H1 (cell line): ENCODE results near the gene PMS2. TPM values are rescaled to one million over a fixed set of nuclear protein-coding genes. Genes with fewer than 3 reads are reported as not detected.
A peak's percentile ranks its signal among the peaks of the same experiment; 100 is the strongest.

Source experiments
- ATF2 ChIP-seq: IDR thresholded peaks from 2 replicates; pipeline ENCODE4 v1.6.1; 2012; ENCODE audit warnings: low read length, inconsistent platforms
- CHD1 ChIP-seq: IDR thresholded peaks from 2 replicates; pipeline ENCODE4 v1.6.1; 2012; ENCODE audit warnings: low read depth, low read length, improper control_type of control experiment
- CHD7 ChIP-seq: fragments of 300-600 bp; sonication (generic); IDR thresholded peaks from 2 replicates; pipeline ENCODE4 v1.7.1; 2012; ENCODE audit warnings: low read length, moderate library complexity, mild to moderate bottlenecking, inconsistent platforms; ENCODE audit not compliant: insufficient replicate concordance
- HDAC6 ChIP-seq: IDR thresholded peaks from one replicate; pipeline ENCODE4 v1.7.1; 2012; ENCODE audit warnings: low read depth, mild to moderate bottlenecking, inconsistent platforms, low read length, moderate library complexity
- RXRA ChIP-seq: IDR thresholded peaks from 2 replicates; pipeline ENCODE4 v1.6.1; 2011; ENCODE audit warnings: low read depth, mild to moderate bottlenecking, low read length, moderate library complexity; ENCODE audit not compliant: insufficient read depth
- USF2 ChIP-seq: IDR thresholded peaks from 2 replicates; pipeline ENCODE4 v1.6.1; 2011; ENCODE audit warnings: low read length, improper control_type of control experiment
- polyA plus RNA-seq, 7 experiments: library from polyadenylated mRNA; depleted of rRNA in 3 of 7; stranded (reverse) in 5 of 7; unstranded in 2 of 7; fragments of >200 nt in 5 of 7; fragments of 200-250 nt in 2 of 7; gene quantifications; 1 replicate in 5 of 7; 2 replicates in 1 of 7; 4 replicates in 1 of 7; pipeline versions ENCODE4 v1.2.1 to v1.2.3, GENCODE V29; 2011 to 2013; ENCODE audit warnings: missing spikeins in 2 of 7, mixed read lengths in 2 of 7
- total RNA-seq: library from RNA; stranded (reverse); fragmentation: NEBNext Ultra II Directional; extraction: Animal tissue kit (Norgen Biotek cat#: 25700); gene quantifications from 2 replicates; pipeline ENCODE4 v1.2.1, GENCODE V29; 2021

Gene PMS2
- total and polyA plus RNA-seq, 2 of the 8 experiments (the other 6 are each of a cell fraction or from before 2014, with no cell fraction given), result 4.8 to 12.1 TPM

GRCh38 chr7:6008668-6009611 lies at the start of gene PMS2, which contains the start of gene AIMP2 (continued):
- TF ChIP-seq CHD7 (no peak), ATF2 (no peak), HDAC6 (no peak), RXRA (no peak), CHD1 (no peak), USF2 (peak; percentile 64)
